RWPE1 (cell line): ENCODE data around the gene SLAMF6.
"Not testable (repeated sequence)": the region's sequence is repeated elsewhere in the genome, so short reads cannot be mapped to it uniquely, and the experiment has no call there.

Experiments
- CTCF ChIA-PET: fragments of 350-600 bp; sonication (Branson Sonifier 250); formaldehyde crosslinking; extraction: SDS; loops from one replicate; lab custom pipeline; 2021; lab: Yijun Ruan, JAX
- POLR2A ChIA-PET: fragments of 400-600 bp; formaldehyde crosslinking; extraction: SDS; loops from one replicate; lab custom pipeline; 2020; ENCODE audit warnings: antibody characterized with exemption; ENCODE audit not compliant: low non-redundant PET; lab: Yijun Ruan, JAX
- DNase-seq: peaks from one replicate; pipeline ENCODE4 v3.0.0; 2012; ENCODE audit warnings: low spot score
- H3K27ac ChIP-seq: fragments of 450-650 bp; 2 replicates; pipeline ENCODE4 v1.5.1; 2017
- TF ChIP-seq, protein P1 (sequence below): fragments of 450-650 bp; conservative IDR thresholded peaks from 2 replicates; pipeline ENCODE4 v1.5.1; 2017; ENCODE audit warnings: low read depth, mild to moderate bottlenecking

Gene SLAMF6

DNA sequence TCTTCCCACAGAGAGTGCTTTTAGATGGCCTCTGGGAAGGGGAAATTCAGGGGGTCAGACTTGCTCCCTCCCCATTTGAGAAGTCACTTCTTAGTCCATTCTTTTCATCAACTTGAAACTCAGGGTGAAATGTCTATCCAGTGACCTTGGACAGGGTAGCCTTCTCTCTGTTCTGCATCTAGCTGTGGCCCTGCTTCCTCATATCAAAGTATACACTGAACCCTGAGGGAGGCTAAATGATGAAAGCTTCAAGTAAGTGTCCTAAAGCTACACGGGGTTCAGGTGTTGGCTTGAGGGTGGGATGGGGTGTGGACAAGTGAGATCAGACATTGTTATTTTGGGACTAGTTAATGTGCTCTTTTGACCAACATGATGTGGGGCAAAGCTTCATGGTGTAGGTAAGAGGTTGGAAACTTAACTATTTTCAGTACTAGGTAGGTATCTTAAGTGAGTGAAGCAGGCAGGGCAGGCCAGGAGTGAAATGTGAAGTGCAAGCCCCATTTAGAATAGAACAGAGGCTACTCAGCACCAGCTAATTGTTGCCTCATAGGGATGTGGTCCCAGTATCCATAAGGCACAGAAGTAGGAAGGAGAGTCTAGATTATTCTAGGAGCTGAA lies 41.0 kb downstream of the SLAMF6 start:
- no peak overlapping the region for H3K27ac ChIP-seq
- TF ChIP-seq, protein P1, sequence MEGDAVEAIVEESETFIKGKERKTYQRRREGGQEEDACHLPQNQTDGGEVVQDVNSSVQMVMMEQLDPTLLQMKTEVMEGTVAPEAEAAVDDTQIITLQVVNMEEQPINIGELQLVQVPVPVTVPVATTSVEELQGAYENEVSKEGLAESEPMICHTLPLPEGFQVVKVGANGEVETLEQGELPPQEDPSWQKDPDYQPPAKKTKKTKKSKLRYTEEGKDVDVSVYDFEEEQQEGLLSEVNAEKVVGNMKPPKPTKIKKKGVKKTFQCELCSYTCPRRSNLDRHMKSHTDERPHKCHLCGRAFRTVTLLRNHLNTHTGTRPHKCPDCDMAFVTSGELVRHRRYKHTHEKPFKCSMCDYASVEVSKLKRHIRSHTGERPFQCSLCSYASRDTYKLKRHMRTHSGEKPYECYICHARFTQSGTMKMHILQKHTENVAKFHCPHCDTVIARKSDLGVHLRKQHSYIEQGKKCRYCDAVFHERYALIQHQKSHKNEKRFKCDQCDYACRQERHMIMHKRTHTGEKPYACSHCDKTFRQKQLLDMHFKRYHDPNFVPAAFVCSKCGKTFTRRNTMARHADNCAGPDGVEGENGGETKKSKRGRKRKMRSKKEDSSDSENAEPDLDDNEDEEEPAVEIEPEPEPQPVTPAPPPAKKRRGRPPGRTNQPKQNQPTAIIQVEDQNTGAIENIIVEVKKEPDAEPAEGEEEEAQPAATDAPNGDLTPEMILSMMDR = no peak
- ChIA-PET CTCF (interaction anchor here (0.5 to 0.8 kb wide), 3 partner anchors 9 to 66 kb away, joined by 3 to 7 read pairs (median 3); no protein-coding TSS in a partner anchor), POLR2A (no interaction called here)
- DNase-seq = no peak

DNA sequence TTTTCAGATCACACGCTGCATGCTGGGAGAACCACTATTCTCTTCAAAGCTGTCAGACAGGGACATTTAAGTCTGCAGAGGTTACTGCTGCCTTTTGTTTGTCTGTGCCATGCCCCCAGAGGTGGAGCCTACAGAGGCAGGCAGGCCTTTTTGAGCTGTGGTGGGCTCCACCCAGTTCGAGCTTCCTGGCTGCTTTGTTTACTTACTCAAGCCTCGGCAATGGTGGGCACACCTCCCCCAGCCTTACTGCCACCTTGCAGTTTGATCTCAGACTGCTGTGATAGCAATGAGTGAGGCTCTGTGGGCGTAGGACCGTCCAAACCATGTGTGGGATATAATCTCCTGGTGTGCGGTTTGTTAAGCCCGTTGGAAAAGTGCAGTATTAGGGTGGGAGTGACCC lies 42.3 kb downstream of the SLAMF6 start:
- CTCF ChIA-PET, DNase-seq, H3K27ac ChIP-seq, POLR2A ChIA-PET: not testable (repeated sequence)

DNA sequence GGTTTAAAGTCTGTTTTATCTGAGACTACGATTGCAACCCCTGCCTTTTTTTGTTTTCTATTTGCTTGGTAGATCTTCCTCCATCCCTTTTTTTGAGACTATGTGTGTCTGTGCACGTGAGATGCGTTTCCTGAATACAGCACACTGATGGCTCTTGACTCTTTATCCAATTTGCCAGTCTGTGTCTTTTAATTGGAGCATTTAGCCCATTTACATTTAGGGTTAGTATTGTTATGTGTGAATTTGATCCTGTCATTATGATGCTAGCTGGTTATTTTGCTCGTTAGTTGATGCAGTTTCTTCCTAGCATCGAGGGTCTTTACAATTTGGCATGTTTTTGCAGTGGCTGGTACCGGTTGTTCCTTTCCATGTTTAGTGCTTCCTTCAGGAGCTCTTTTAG lies 44.0 kb downstream of the SLAMF6 start:
- CTCF ChIA-PET, H3K27ac ChIP-seq, POLR2A ChIA-PET, DNase-seq: not testable (repeated sequence)

DNA sequence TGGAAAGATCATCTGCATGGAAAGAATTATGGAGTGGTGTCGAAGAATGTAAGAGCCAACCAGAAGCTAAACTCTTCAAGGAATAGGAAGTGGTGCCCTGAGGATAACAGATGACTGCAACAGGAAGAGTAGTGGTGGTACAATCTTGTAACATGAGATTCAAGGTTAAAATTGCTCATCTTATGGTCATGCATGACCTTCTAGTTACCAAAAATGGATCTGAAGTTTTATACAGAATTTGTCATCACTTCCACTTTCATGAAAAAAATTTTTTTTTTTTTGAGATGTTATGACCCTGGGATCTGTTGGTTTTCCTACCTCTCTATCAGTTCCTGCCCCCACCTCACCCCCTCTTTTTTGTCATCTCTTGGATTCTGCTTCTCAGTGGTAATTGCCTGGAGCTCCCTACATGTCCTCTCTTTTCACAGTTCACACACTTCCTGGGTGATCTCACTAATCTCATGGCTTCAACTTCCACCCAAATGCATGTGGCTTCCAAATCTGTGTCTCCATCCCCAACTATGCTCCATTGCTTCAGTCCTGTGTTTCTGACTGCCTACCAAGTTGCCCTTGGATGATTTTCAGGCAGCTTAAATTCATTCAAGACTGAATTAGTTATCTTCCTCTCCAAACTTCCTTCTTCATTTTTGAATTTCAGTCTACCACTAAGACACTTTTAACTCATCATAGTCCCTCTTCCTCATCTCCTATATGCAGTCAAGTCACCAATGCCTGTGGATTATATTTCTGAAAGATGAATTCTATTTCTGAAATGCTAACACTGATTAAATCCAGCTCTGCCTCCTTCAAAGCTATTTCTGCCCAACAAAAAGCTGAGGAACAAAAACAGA lies 48.4 kb downstream of the SLAMF6 start:
- H3K27ac ChIP-seq = no peak overlapping the region
- ChIA-PET POLR2A (interaction anchor here (0.6 kb wide), 1 partner anchor 78 kb away, joined by 3 read pairs; no protein-coding TSS in a partner anchor), CTCF (interaction anchor here (0.6 to 0.7 kb wide), 2 partner anchors 304 to 335 kb away, joined by 3 to 4 read pairs; no protein-coding TSS in a partner anchor)
- no peak for DNase-seq
- TF ChIP-seq, protein P1 = no peak

DNA sequence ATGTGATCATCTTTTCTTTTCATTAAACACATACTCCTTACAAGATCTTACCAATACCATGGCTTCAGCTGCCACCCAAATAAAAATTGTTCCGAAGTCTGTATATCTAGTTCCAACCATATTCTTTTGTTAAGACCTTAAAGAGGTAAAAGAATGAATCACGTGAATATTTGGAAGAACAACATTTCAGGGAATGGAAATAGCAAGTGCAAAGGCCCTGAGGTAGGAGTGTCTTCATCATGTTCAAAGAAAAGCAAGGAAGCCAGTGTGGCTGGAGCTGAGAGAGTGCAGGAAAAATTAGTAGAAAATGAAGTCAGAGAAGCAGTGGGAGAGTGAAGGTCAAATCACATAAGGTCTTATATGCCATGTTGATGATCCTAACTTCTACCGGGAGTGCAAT lies 50.9 kb downstream of the SLAMF6 start:
- no peak overlapping the region for H3K27ac ChIP-seq
- TF ChIP-seq, protein P1 = no peak
- ChIA-PET CTCF (no interaction called here), POLR2A (no interaction called here)
- no peak for DNase-seq

DNA sequence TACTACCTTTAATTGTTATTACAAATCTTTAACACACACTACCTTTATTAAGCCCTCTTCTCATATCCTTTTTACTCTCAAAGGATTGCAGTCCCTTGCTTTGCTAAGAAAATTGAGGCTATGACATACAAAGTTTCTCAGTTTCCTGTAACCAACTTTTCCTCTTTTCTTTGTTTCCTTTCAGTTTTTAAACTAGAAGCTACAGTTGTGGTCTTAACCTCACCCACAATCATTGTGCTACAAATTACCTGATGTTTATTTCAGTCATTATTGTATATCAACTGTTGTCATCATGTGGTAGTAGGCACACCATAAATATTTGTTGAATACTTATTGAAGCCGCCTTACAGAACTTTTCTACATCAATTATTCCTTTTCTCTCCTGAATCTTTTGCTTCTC lies 51.8 kb downstream of the SLAMF6 start:
- TF ChIP-seq, protein P1 = no peak
- CTCF ChIA-PET = no interaction called here
- DNase-seq = no peak
- H3K27ac ChIP-seq = no peak overlapping the region
- POLR2A ChIA-PET = no interaction called here

DNA sequence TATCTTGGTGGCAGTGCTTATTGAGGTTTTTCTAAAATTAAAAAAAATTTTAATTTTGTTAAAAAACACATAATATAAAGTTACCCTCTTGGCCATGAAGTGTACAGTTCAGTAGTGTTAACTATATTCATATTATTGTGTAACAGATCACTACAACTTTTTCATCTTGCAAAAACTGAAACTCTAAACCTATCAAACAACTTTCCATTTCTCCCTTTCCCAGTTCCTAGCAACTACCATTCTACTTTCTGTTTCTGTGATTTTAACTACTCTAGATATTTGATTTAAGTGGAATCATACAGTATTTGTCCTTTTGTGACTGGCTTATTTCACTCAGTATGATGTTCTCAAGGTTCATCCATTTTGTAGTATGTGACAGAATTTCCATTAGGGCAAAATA lies 55.5 kb downstream of the SLAMF6 start:
- H3K27ac ChIP-seq = no peak overlapping the region
- TF ChIP-seq, protein P1 = no peak
- ChIA-PET POLR2A (no interaction called here), CTCF (interaction anchor here (0.7 kb wide), 1 partner anchor 16 kb away, joined by 3 read pairs; no protein-coding TSS in a partner anchor)
- DNase-seq = no peak
